Endodermal cell (in vitro differentiated cells): ENCODE measurements around the gene SCAPER. TPM values are rescaled to one million over a fixed set of nuclear protein-coding genes. Genes with fewer than 3 reads are reported as not detected.
"Not testable (repeated sequence)": the region's sequence is repeated elsewhere in the genome, so short reads cannot be mapped to it uniquely, and the experiment has no call there.

ENCODE experiments used
- DNase-seq: peaks from one replicate; pipeline ENCODE4 v3.0.0-alpha.2; 2017
- H3K27ac ChIP-seq: 2 replicates; pipeline ENCODE4 v1.5.1; 2013; ENCODE audit warnings: mild to moderate bottlenecking, low read depth, low read length, moderate library complexity
- H3K27me3 ChIP-seq: 2 replicates; pipeline ENCODE4 v1.6.1; 2013; ENCODE audit warnings: mild to moderate bottlenecking, low read length, moderate library complexity; ENCODE audit not compliant: insufficient read depth, control insufficient read depth, poor library complexity, severe bottlenecking
- H3K36me3 ChIP-seq: 2 replicates; pipeline ENCODE4 v1.7.0; 2013; ENCODE audit warnings: mild to moderate bottlenecking, low read length, moderate library complexity; ENCODE audit not compliant: control insufficient read depth, insufficient read depth
- H3K4me1 ChIP-seq: one replicate; pipeline ENCODE4 v1.7.0; 2013; ENCODE audit warnings: low read length; ENCODE audit not compliant: control insufficient read depth, insufficient read depth
- H3K4me3 ChIP-seq: 2 replicates; pipeline ENCODE4 v1.5.1; 2013; ENCODE audit warnings: mild to moderate bottlenecking, low read length, moderate library complexity
- H3K9ac ChIP-seq: 2 replicates; pipeline ENCODE4 v1.6.1; 2013; ENCODE audit warnings: mild to moderate bottlenecking, low read length, moderate library complexity; ENCODE audit not compliant: poor library complexity, severe bottlenecking; ENCODE audit errors: extremely low read depth
- H3K9me3 ChIP-seq: 2 replicates; pipeline ENCODE4 v1.6.1; 2013; ENCODE audit warnings: mild to moderate bottlenecking, low read length, moderate library complexity; ENCODE audit not compliant: control insufficient read depth
- H3K27ac Mint-ChIP-seq: 2 replicates; pipeline ENCODE4 v1.8.0; 2020; ENCODE audit warnings: mixed read lengths
- H3K27me3 Mint-ChIP-seq: 2 replicates; pipeline ENCODE4 v1.8.0; 2021; ENCODE audit warnings: mild to moderate bottlenecking, mixed read lengths; ENCODE audit not compliant: insufficient read depth
- H3K36me3 Mint-ChIP-seq: 2 replicates; pipeline ENCODE4 v1.8.0; 2020; ENCODE audit warnings: low read depth, mixed read lengths
- H3K4me1 Mint-ChIP-seq: 2 replicates; pipeline ENCODE4 v1.8.0; 2020; ENCODE audit warnings: mixed read lengths
- H3K4me3 Mint-ChIP-seq: 2 replicates; pipeline ENCODE4 v1.8.0; 2020; ENCODE audit warnings: mild to moderate bottlenecking, moderate library complexity, mixed read lengths
- H3K9me3 Mint-ChIP-seq: 2 replicates; pipeline ENCODE4 v1.8.0; 2020; ENCODE audit warnings: mild to moderate bottlenecking, mixed read lengths
- WGBS, 2 experiments: methylation state at CpG; one replicate each; pipeline versions ENCODE4 v1.1.5 to v1.1.7; 2013; ENCODE audit warnings: missing lambda C conversion rate in 2 of 2, mixed read lengths in 1 of 2; ENCODE audit not compliant: insufficient coverage in 1 of 2, insufficient read length in 1 of 2; 5-methylcytosine and 5-hydroxymethylcytosine counted together
- total RNA-seq, 2 donors: library from RNA; stranded (reverse); fragmentation: NEBNext Ultra II Directional in 1 of 2; extraction: Animal tissue kit (Norgen Biotek cat#: 25700) in 1 of 2; gene quantifications; 2 replicates in 1 of 2; 3 replicates in 1 of 2; pipeline ENCODE4 v1.2.1, GENCODE V29; 2021
- TF ChIP-seq, protein P1 (sequence below): fragments of 200-600 bp; sonication (generic); conservative IDR thresholded peaks from 2 replicates; pipeline ENCODE4 v1.5.0; 2021; ENCODE audit warnings: antibody characterized with exemption, mild to moderate bottlenecking

Gene SCAPER
- total RNA-seq, 2 donors from 2014 or later: 8.9 to 12.2 TPM

DNA sequence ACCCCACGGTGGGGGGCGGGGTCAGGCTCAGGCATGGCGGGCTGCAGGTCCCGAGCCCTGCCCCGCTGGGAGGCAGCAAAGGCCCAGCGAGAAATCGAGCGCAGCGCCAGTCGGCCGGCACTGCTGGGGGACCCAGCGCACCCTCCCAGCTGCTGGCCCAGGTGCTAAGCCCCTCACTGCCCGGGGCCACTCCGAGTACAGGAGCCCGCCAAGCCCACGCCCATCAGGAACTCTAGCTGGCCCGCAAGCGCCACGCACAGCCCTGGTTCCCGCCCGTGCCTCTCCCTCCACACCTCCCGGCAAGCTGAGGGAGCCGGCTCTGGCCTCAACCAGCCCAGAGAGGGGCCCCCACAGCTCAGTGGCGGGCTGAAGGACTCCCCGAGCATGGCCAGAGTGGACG lies 29.2 kb downstream of the SCAPER start:
- Mint-ChIP-seq H3K27me3 (no peaks in the 10 kb centered on the region), H3K9me3 (peaks cover 3% of the 10 kb centered on the region)
- 96 to 98% methylated on average over 12 to 26 of the region's 26 CpGs for WGBS, 2 experiments

DNA sequence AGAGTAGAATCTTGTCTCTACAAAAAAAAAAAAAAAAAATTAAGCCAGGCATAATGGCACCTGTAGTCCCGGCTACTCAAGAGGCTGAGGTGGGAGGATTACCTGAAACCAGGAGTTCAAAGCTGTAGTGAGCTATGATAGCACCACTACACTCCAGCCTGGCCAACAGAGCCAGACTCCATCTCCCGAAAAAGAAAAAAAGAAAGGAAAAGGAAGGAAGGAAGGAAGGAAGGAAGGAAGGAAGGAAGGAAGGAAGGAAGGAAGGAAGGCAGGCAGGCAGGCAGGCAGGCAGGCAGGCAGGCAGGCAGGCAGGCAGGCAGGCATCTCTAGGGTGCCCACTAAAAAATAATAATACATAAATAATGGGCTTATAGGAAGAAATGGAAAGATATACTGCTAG lies 32.1 kb downstream of the SCAPER start:
- H3K27ac Mint-ChIP-seq, H3K27me3 Mint-ChIP-seq, H3K27ac ChIP-seq, H3K9me3 ChIP-seq, DNase-seq, H3K9ac ChIP-seq, H3K4me1 Mint-ChIP-seq, H3K36me3 Mint-ChIP-seq, H3K4me1 ChIP-seq, H3K4me3 ChIP-seq, H3K36me3 ChIP-seq, H3K4me3 Mint-ChIP-seq, H3K9me3 Mint-ChIP-seq, H3K27me3 ChIP-seq: not testable (repeated sequence)
- WGBS, 2 experiments: 92% methylated on average over 1 of the region's 2 CpGs; no CpG with 5 or more reads in 1 of the 2 experiments

More for the DNA sequence above, 29.2 kb downstream of the SCAPER start:
- Mint-ChIP-seq H3K4me3 (no peak overlapping the region), H3K4me1 (peaks cover 2% of the 10 kb centered on the region), H3K36me3 (peaks cover 8% of the 10 kb centered on the region), H3K27ac (no peak overlapping the region)
- Histone ChIP-seq H3K27me3 (no peaks in the 10 kb centered on the region), H3K36me3 (no peaks in the 10 kb centered on the region), H3K4me1 (no peaks in the 10 kb centered on the region), H3K9ac (no peak overlapping the region), H3K4me3 (no peak overlapping the region), H3K27ac (no peak overlapping the region), H3K9me3 (no peaks in the 10 kb centered on the region)
- TF ChIP-seq, protein P1, sequence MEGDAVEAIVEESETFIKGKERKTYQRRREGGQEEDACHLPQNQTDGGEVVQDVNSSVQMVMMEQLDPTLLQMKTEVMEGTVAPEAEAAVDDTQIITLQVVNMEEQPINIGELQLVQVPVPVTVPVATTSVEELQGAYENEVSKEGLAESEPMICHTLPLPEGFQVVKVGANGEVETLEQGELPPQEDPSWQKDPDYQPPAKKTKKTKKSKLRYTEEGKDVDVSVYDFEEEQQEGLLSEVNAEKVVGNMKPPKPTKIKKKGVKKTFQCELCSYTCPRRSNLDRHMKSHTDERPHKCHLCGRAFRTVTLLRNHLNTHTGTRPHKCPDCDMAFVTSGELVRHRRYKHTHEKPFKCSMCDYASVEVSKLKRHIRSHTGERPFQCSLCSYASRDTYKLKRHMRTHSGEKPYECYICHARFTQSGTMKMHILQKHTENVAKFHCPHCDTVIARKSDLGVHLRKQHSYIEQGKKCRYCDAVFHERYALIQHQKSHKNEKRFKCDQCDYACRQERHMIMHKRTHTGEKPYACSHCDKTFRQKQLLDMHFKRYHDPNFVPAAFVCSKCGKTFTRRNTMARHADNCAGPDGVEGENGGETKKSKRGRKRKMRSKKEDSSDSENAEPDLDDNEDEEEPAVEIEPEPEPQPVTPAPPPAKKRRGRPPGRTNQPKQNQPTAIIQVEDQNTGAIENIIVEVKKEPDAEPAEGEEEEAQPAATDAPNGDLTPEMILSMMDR: no peak
- no peak for DNase-seq

GRCh38 chr15:76871930-76872329 lies 33.2 kb downstream of the SCAPER start:
- peaks cover 3% of the 10 kb centered on the region for H3K9me3 Mint-ChIP-seq
- H3K27ac ChIP-seq: no peak overlapping the region
- no peaks in the 10 kb centered on the region for H3K9me3 ChIP-seq
- H3K27me3 Mint-ChIP-seq: peaks cover 8% of the 10 kb centered on the region
- no peak overlapping the region for H3K4me3 ChIP-seq
- H3K9ac ChIP-seq: no peak overlapping the region
- TF ChIP-seq, protein P1: no peak
- peaks cover 8% of the 10 kb centered on the region for H3K36me3 Mint-ChIP-seq
- H3K36me3 ChIP-seq: no peaks in the 10 kb centered on the region
- H3K4me1 ChIP-seq: no peaks in the 10 kb centered on the region
- no peak overlapping the region for H3K4me3 Mint-ChIP-seq
- peaks cover 11% of the 10 kb centered on the region for H3K27me3 ChIP-seq
- H3K27ac Mint-ChIP-seq: no peak overlapping the region
- WGBS, 2 experiments: 100% methylated on average over 1 of the region's 2 CpGs; no CpG with 5 or more reads in 1 of the 2 experiments
- peaks cover 2% of the 10 kb centered on the region for H3K4me1 Mint-ChIP-seq
- DNase-seq: no peak

DNA sequence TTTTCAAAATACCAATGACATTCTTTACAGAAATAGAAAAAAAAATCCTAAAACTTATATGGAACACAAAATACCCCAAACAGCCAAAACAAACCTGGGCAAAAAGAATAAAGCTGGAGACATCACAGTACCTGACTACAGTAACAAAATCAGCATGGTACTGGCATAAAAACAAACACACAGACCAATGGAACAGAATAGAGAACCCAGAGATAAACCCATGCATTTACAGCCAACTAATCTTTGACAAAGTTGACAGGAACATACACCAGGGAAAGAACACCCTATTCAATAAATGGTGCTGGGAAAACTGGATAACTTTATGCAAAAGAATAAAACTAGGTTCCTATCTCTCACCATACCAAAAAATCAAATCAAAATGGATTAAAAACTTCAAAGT lies 36.4 kb downstream of the SCAPER start:
- Mint-ChIP-seq H3K4me3 (no peak overlapping the region), H3K27me3 (peaks cover 27% of the 10 kb centered on the region), H3K4me1 (peaks cover 2% of the 10 kb centered on the region), H3K9me3 (no peaks in the 10 kb centered on the region), H3K36me3 (no peaks in the 10 kb centered on the region), H3K27ac (no peak overlapping the region)
- Histone ChIP-seq H3K4me3 (no peak overlapping the region), H3K9me3 (no peaks in the 10 kb centered on the region), H3K27me3 (peaks cover 36% of the 10 kb centered on the region), H3K27ac (no peak overlapping the region), H3K4me1 (no peaks in the 10 kb centered on the region), H3K36me3 (no peaks in the 10 kb centered on the region), H3K9ac (no peak overlapping the region)
- TF ChIP-seq, protein P1: no peak
- no peak for DNase-seq
